ENCODE results near the gene GLP1R.

The GLP1R gene

DNA sequence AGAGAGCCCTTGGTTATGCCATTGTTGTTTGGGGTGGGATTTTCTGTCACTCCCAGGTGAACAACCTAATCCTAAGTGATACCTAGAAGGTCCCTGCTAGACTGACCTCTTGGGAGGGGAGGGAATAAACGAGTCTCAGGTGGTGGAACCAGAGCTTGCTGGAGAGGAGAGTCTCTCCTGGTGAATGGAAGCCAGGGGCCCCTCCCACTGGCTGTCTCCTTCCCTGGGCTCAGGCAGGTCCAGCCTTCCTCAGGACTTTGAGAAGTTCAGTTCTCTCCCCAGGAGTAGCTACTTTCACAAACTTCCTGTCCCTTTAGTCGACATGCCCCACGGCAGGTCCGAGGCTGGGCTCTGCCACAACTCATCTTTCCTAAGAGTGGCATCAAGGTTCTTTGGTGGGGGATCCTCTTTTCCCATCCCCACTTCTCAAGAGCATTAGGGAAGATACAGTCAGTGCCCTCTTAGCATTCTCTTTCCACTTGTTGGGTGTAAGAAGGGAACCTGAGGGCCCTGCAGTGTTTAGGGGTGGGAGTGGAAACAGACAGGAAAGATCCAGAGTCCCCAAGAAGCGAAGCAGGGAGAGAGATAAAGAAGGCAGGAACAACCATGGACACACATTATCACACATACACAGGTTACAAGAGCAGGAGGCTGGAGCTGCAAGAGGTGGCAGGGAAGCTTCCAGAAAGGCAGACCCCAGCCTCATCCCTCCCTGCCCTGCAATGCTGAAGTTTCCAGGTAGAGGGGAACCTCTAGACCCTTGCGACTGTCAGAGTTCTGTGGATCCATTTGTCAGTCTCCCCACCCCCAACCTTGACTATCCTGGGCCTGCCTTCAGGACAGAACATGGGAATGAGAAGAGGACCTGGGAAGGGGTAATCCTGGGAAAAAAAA, 900 bp upstream of the GLP1R start:
- no peak for DNase-seq

- DNase-seq = no peak
Observed at GRCh38 chr6:39049575-39050283, 1.1 kb downstream of the GLP1R start.

DNA sequence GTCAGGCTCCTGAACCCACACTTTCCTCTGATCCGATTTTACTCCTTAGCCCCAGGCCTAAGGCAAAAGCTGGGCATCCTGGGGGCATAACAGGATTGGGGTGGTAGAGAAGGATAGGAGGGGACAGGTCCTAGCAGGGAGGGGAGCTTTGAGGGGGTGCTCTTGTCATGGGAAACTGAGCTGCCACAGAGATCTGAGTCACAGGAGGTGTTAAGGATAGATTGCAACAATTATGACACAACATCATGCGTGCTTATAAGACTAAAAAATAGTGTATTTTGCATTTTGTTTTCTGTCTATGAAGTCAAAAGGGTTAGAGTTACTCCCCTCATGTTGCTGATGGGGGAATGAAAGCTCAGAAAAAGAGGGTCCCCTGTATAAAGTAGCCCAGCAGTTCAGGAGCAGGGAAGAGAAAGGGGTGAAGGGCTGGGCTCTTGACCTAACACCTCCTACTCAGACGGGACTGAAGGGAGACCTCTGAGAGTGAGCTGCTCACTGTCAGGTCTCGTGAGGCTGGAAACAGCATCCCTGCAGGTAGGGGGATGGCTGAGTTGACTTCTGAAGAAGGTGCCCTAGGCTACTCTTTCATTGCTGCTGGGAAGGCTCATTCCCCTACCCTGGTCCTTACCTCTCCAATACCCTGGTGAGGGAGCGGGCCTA, 2.0 kb downstream of the GLP1R start:
- no peak for DNase-seq

DNA sequence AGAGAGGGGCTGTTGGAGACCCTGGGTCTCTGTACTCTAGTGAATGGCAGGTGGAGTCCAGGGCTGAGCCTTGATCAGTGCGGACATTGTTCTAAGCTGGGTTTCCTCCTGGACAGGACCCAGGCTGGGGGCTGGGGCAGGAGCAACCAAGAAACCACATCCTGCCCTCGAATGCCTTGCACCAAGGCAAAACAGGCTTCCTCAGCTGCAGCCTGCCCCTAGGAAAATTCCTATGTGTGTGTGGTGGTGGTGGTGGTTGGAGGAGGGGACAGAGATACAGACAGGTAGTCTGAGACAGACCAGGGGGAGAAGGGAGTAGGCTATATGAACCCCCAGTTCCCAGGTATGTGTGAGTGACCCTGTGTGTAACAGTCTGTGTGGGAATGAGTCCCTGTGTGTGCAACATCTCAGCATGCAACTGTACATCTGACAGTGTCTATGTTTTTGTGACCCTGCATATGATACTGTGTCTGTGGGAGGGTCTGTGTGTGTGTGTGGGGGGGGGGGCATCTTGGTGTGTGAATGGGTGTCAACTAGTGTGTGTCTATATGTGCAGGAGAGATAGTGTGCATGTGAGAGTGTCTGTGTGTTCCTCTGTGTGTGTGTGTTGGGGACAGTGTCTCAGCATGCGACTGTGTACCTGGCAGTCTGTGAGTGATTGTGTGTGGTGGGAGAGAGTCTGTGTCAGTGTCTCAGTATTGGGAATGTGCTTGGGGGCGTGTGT, 3.0 kb downstream of the GLP1R start:
- DNase-seq = no peak

- no peak for DNase-seq
Observed at GRCh38 chr6:39053016-39053624, 4.5 kb downstream of the GLP1R start.

DNA sequence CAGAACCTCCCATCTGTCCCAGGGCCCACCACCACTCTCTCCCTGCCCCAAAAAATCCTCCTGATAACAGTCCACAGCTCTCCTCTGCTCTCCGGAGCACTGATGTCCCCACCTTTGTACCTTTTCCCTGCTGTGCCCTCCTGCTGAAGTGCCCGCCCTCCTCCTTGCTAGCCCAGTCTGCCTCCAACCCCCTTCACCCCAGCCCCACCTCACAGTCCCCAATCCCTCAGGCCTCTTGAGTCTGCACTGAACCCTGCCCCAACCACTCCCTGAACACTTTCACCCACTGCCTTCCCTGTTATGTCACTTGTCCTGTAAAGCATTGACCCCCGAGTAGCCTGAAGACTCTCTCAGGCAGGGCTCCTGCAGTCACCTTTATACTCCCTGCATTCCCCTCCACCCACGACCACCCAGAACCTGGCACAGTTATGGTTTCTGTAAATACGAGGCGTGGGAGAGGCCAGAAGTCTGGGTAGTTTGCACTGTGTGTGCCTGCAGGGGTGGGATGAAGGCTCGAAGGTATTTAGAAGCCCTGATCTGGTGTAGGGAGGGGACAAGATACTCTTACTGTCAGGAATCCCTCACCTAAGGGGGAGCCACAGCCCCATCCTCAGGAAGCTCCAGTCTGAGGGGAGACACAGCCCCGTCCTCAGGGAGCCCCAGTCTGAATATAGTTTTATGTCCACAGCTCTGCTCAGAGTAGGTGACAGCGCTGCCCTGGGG, 5.4 kb downstream of the GLP1R start:
- DNase-seq = no peak

GRCh38 chr6:39054577-39055142, 6.1 kb downstream of the GLP1R start:
- no peak for DNase-seq

- DNase-seq = no peak
Observed at GRCh38 chr6:39055661-39056060, 7.1 kb downstream of the GLP1R start.

DNA sequence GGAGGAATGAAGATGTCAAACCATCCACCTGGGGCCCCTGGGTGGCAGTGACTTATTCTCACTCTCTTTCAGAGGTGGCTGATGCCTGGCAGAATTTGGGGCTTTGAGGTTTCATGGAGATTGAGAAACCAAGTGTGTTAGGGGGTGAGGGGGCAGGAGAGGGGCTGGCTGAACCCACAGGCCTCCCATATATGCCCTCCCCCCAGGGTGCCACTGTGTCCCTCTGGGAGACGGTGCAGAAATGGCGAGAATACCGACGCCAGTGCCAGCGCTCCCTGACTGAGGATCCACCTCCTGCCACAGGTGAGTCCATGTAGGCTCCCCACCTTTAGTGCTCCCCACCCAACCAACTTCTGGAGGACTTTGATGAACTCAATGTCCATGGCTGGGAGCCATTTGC, 7.6 kb downstream of the GLP1R start:
- no peak for DNase-seq

DNA sequence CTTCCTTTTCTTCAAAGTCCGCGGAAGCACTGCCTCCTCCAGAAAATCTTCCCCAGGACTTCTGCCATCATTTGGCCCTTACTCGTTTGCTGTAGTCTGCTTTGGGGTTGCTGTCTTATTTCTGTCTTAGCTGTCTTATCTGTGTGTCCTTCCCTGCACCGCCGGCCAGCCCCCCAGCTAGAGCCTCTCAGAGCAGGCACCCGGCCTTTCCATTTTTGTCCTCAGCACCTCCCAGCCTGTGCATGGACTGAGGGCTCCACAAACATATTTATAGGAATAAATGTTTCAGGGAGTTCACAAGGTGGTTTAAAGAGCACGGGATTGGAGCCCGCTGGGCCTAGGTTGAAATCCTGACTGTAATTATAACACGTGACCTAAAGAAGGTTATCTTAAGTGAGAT, 8.1 kb downstream of the GLP1R start:
- no peak for DNase-seq

DNA sequence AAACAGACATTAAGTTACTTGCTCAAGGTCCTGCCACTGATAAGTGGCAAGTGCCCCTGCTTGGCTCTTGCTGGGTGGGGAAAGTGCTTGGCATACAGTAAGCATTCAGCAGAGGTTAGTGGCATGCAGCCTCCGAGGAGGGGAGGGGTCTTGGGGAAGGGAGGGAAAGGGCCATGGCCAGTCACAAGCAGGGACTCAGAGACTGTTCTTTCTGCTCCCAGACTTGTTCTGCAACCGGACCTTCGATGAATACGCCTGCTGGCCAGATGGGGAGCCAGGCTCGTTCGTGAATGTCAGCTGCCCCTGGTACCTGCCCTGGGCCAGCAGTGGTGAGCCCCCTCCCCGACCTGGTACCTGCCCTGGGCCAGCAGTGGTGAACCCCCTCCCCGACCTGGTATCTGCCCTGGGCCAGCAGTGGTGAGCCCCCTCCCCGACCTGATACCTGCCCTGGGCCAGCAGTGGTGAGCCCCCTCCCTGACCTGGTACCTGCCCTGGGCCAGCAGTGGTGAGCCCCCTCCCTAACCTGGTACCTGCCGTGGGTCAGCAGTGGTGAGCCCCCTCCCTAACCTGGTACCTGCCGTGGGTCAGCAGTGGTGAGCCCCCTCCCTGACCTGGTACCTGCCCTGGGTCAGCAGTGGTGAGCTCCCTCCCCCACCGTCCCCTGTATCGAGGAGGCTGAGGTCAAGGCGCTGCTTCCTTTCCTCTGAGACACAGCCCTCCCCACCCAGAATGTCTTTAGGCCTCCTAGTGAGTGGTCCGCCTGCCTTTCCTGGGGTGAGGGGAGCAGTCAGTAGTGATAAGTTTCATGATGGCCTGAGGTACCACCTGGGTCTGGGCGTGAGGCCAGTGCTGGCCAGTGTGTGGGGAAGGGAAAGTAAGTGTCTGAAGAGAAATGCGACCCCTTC, 8.9 kb downstream of the GLP1R start:
- no peak for DNase-seq

DNA sequence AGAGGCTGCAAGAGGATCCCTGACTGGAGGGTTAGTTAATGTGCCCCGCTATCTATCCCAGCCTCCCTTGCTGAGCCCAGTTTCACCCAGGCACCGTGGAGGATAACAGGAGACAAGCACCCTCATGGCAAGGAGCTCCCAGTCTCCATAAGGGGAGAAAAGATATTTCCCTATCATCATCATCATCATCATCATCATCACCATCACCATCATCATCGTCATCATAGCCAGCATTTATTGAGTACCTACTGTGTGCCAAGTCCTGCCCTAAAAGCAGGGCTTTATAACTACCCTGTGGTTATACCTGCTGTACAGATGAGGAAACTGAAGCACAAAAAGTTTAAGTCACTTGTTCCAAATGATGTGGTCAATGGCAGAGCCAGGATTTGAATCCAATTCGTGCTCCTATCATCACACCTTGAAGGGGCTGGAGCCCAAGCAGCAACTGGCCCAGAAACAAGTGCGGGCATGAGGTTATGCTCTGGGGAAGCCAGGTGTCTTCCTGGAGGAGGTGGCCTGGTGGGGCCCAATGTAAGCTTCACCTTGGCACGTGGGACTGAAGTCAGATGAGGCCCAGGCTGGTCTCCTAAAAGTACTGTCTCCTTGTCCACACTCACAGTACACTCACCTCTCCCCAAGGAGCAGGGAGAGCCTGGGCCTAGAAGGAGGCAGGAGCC, 10.0 kb downstream of the GLP1R start:
- DNase-seq = no peak

DNA sequence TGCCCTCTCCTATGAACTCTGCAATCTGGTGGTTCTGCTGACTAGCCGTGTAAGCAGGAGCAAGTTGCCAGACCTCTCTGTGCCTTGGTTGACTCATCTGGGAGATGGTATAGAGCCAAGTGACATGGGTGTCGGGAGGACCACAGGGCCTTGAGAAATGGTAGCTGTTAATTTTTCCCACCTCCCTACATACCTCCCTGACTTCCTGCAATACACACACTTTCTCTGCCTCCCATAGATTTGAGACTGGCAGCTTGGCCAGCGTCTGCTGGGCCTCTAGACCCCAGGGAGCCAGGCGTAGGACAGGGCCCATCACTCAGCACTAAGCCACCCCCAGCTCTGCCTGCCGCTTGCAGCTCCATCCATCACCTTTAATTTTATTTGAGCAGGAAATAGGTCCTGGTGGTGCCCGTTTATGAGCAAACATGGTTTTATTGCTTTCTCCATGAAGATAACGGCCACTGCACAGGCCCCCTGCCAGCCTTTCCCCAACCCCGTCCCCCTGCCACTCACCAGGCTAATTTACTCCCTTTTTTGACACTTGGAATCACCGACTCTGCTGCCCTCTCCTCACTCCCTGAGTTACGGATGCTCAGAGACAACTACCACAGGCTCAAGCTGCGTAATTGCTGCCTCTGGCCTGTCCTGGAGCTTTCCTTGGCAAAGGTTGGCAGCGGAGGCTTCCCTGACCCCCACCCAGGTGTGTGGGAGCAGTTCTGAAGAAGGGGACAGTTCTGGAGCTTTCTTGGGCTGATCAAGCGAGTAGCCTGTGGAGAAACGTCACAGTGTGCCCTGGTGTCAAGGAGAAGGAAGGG, 11.1 kb downstream of the GLP1R start:
- no peak for DNase-seq

DNA sequence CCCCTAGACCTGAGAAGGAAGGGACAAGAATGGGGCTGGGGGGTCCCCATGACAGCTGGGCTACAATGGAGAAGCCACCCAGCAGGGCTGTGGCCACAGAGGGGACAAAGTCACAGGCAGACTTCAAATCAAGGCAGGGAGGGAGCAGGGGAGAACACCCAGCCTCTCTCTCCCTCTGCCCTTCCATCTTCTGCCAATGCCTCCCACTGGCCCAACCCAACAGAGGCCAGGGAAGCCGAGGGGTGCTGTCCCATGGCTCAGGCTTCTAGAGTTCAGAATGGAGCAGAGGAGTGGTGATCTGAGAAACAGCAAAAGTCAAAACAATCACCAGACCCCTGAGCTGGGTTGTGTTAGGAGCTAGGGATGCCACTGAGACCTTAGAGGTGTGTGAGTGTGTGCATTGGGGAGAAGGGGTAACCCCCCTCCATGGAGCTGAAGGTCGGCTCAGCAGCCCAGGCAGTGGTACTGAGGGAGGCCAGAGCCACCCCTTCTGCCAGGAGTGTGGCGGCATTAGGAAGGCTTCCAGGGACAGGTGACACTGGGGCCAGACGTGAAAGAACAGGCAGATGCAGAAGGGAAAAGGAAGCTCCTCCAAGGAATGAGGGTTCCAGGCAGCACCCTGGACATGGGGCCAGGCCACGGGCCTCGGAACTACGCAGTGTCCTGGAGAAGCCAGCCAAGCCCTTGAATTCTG, 12.0 kb downstream of the GLP1R start:
- no peak for DNase-seq

- DNase-seq = no peak
Observed at GRCh38 chr6:39061182-39061581, 12.6 kb downstream of the GLP1R start.

DNA sequence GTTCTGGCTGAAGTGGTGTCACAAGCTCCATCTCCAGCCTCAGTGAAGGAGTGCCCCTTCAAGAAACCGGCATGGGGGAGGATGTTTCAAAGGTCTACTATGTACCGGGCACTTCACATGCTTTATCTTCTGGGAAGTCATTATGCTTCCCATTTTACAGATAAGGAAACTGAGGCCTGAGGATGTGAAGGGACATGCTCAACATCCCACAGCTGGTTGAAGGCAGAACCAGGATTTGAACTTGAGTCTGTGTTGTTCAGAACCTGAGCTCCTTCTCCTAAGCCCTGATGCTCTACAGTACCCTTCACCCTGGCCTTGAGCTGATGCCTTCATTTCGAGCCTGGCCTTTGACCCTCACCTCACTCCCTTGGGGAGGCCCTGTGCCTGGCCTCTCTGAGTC, 13.0 kb downstream of the GLP1R start:
- no peak for DNase-seq

- no peak for DNase-seq
Observed at GRCh38 chr6:39062014-39062740, 13.6 kb downstream of the GLP1R start.

- DNase-seq = no peak
Observed at GRCh38 chr6:39063526-39063925, 14.9 kb downstream of the GLP1R start.
